HG03342 (cell line): ENCODE measurements around the gene NBDY.
"Not testable (repeated sequence)": the region's sequence is repeated elsewhere in the genome, so short reads cannot be mapped to it uniquely, and the experiment has no call there.

ENCODE experiments used
- ATAC-seq: cut with Tn5 transposase; IDR thresholded peaks from one replicate; pipeline ENCODE4 v1.9.1; 2021; ENCODE audit warnings: mild to moderate bottlenecking, moderate library complexity; ENCODE audit not compliant: unreplicated experiment

Gene NBDY

GRCh38 chrX:56798866-56799758, 70.1 kb downstream of the NBDY start:
- no peak for ATAC-seq

DNA sequence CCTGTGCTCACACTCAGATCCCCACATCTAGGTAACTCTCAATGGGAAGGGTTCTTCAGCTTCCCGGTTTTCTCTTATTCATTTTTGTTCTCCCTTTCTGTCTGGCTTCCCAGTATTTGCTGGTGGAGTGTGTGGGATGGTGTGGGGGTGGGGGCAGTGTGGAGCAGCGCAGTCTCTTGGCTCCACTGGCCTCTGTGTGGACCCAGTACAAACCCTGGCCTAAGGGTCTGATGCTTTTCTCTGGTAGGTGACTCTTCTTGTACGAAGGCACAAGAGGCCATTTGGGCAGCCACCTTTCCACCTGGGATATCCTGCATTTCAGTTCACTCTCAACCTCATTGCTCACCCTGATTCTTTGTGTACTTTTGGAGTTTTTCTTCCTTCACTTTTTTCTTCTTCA, 71.3 kb downstream of the NBDY start:
- ATAC-seq = no peak

- ATAC-seq = peak; percentile 53
Observed at GRCh38 chrX:56800801-56801200, 71.8 kb downstream of the NBDY start.

- ATAC-seq = no peak
Observed at GRCh38 chrX:56802428-56802827, 73.4 kb downstream of the NBDY start.

- peak; percentile 52 for ATAC-seq
Observed at GRCh38 chrX:56802921-56803849, 74.1 kb downstream of the NBDY start.

DNA sequence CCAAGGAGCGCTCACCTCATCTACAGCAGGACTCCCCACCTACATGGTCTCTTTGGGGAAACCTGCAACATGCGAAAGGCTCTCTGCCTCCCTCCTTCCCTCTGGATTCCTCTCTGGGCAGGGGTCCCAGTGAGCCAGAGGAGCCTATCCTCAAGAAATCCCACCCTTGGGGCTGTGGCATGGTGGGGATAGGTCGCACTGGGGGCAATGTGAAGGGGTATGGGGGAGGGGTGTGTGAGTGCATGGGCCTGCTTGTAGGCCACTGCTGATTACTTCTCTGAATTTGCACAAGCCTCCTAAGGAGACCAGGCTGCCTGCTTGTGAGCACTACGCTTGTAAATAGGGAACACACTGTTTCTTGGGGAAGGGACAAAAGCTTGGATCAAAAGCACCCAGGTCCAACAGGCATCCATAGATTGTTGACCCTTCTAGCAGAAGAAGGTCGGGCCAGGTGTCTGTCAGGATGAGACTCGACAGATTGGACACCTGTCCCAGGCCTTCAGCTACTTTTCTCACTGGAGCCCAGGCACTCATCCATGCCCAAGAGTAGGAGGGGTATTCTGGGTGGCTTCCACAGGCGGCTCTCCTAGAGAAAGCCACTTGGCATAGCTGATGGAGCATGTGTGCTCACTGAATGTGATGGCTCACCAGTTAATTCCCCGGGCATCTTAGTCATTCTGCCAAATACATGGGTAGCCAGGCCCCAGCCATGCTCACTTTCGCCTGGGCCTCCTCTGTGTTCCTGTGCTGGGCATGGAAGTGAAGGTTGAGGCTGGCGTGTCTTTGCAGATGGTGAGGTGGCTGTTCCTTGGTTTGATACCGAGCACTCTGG, 75.0 kb downstream of the NBDY start:
- no peak for ATAC-seq

- ATAC-seq = no peak
Observed at GRCh38 chrX:56804867-56805266, 75.8 kb downstream of the NBDY start.

DNA sequence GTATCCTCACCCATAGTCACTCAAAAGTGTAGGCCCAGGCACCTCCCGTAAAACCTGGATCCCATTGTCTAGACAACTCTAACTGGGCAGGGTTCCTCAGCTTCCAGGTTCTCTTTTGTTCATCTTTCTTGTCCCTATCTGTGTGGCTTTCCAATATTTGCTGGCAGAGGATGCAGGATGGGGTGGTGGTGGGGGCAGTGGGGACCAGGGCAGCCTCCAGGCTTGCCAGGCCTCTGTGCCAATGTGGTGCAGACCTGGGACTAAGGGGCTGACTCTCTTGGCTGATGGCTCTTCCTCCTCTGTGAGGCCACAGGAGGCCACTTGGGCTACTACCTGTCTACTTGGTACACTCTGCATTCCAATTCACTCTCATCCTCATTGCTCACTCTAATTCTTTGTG, 76.4 kb downstream of the NBDY start:
- no peak for ATAC-seq

GRCh38 chrX:56806176-56806575, 77.1 kb downstream of the NBDY start:
- ATAC-seq = not testable (repeated sequence)

DNA sequence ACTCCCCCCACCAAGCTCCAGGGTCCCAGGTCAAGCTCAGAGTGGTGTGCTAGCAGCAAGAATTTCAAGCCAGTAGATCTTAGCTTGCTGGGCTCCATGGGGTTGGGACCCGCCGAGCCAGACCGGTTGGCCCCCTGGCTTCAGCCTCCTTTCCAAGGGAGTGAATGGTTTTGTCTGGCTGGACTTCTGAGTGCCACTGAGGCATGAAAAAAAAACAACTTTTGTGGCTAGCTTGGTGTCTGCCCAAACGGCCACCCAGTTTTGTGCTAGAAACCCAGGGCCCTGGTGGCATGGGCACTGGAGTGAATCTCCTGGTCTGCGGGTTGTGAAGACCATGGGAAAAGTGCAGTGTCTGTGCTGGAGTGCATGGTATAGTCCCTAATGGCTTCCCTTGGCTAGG, 82.6 kb downstream of the NBDY start:
- no peak for ATAC-seq

- ATAC-seq = peak; percentile 90
Observed at GRCh38 chrX:56812515-56813105, 83.6 kb downstream of the NBDY start.

GRCh38 chrX:56813318-56813837, 84.3 kb downstream of the NBDY start:
- peak; percentile 52 for ATAC-seq

DNA sequence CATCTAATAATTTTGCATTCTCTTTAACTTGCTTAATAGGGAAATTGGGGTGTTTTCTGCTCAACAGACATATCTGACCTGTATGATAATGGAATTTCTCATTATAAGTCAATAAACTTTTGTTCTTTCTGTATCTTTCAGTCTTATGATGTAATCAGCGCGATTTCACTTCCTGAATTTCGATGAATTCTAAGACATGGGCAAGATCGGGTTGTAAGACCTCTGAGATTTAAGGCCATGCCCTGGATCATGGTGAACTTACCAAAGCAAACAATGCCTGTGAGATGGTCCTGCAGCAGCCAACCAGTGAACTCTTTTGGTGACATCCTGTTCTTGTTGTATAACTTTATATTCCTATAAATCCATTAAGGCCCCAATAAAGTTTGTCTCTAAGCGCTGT, 88.1 kb downstream of the NBDY start:
- ATAC-seq = no peak

DNA sequence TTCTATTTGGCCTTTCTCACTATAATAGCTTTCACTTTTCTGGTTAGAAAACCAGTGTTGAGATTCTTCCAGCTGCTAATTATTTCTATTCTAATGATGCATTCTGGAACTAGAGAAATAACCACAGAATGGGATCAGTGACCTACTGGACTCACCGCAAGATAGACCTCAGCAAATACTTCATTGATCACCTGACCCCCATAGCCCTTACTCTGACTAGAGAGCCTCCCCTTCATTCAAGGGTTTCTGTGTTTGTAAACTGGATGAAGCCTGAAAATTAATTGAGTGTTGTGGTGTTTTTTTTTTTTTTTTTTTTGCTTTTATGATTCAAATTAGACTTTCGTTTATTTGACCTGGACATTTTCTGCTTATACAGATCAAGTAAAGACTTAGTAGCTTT, 97.0 kb downstream of the NBDY start:
- ATAC-seq = no peak

DNA sequence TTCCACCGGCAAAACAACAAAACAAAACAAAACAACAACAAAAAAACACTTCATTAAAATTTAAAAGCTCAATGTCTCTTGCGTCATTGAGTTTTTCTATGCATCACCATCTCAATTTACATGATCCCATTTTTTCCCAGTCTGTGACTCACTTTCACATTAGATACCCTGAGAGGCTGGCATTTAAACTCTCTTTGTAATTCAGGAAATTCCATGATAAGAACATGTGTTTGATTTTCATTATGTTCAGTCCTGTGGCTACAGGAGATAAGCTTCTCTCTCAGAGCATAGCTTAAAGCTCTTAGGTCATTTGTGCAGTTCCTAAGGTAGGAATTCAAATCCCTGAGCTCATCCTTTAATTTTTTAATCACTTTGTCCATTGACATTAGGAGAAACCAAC, 104.6 kb downstream of the NBDY start:
- no peak for ATAC-seq

- ATAC-seq = no peak
Observed at GRCh38 chrX:56853436-56853835, 124.4 kb downstream of the NBDY start.

- no peak for ATAC-seq
Observed at GRCh38 chrX:56857042-56857441, 128.0 kb downstream of the NBDY start.

DNA sequence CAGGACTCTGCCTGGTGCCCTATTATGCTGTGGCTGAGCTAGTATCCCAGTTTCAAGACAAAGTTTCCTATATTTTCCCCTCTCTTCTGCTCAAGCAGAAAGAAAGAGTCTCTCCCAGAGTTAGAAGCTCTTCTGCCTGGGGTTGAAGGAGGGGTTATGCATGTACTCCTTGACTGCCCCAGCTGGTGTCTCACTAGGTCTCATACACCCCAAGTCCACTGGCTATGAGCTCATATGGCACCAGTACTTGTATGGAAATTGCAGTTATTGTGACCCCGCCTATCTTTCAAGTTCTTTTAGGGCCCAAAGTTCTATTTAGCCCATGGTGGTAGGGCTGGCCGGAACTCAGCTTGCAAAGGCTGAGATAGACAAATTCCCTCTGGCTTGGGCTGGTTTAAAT, 131.8 kb downstream of the NBDY start:
- no peak for ATAC-seq
